T-cell (primary cell): ENCODE data around the gene ADAMTS1. TPM values are rescaled to one million over a fixed set of nuclear protein-coding genes. Genes with fewer than 3 reads are reported as not detected.

Experiments
- ATAC-seq, 4 experiments: fragments of 200-7000 bp in 3 of 4; fragments of 150-1000 bp in 1 of 4; cut with Tn5 transposase; replicated peaks in 1 of 4; 1 replicate in 3 of 4; 2 replicates in 1 of 4; pipeline ENCODE4 v1.10.0; 2021; ENCODE audit warnings: moderate library complexity in 3 of 4, mild to moderate bottlenecking in 2 of 4, moderate number of reproducible peaks in 1 of 4
- CTCF ChIA-PET, 2 donors: fragments of 300-600 bp; sonication (Branson Sonifier 250); formaldehyde crosslinking; loops; one replicate each; lab custom pipeline; 2022; ENCODE audit warnings: antibody characterized with exemption in 2 of 2; lab: Charles Lee
- POLR2A ChIA-PET, 2 donors: fragments of 300-600 bp; sonication (Branson Sonifier 250); formaldehyde crosslinking; loops; one replicate each; lab custom pipeline; 2022; ENCODE audit warnings: antibody characterized with exemption in 2 of 2; lab: Charles Lee
- DNase-seq, 35 experiments: peaks; one replicate each; pipeline versions ENCODE4 v3.0.0 to v3.0.0-alpha.2; 2013 to 2023
- H3K27ac ChIP-seq: one replicate; pipeline ENCODE4 v1.5.1; 2013; ENCODE audit warnings: low read length
- H3K27me3 ChIP-seq, 2 experiments: replicated peaks in 1 of 2; 1 replicate in 1 of 2; 2 replicates in 1 of 2; pipeline versions ENCODE4 v1.6.1 to v1.7.0; 2013; ENCODE audit warnings: low read length in 1 of 2, mixed read lengths in 1 of 2; ENCODE audit not compliant: control insufficient read depth in 2 of 2, insufficient read depth in 2 of 2; ENCODE audit errors: extremely low read depth in 1 of 2
- H3K36me3 ChIP-seq, 2 donors: 1 replicate in 1 of 2; 2 replicates in 1 of 2; pipeline versions ENCODE4 v1.6.1 to v1.7.0; 2013; ENCODE audit warnings: low read length in 1 of 2; ENCODE audit not compliant: control insufficient read depth in 2 of 2, insufficient read depth in 1 of 2; ENCODE audit errors: extremely low read depth in 1 of 2
- H3K4me1 ChIP-seq, 2 experiments: 1 replicate in 1 of 2; 2 replicates in 1 of 2; pipeline versions ENCODE4 v1.6.1 to v1.7.0; 2013; ENCODE audit warnings: low read length in 2 of 2, mixed read lengths in 1 of 2; ENCODE audit not compliant: insufficient read depth in 2 of 2, control insufficient read depth in 1 of 2; ENCODE audit errors: extremely low read depth in 1 of 2
- H3K4me3 ChIP-seq, 2 donors: 1 replicate in 1 of 2; 2 replicates in 1 of 2; pipeline versions ENCODE4 v1.5.1 to v1.7.0; 2013; ENCODE audit warnings: mild to moderate bottlenecking in 2 of 2, low read length in 1 of 2, moderate library complexity in 1 of 2; ENCODE audit not compliant: control insufficient read depth in 1 of 2; ENCODE audit errors: extremely low read depth in 1 of 2
- H3K9me3 ChIP-seq: 2 replicates; pipeline ENCODE4 v1.7.0; 2013
- H3K27ac Mint-ChIP-seq, 2 donors: one replicate each; pipeline ENCODE4 v1.8.0; 2020 to 2021; ENCODE audit warnings: mild to moderate bottlenecking in 2 of 2, mixed read lengths in 2 of 2
- H3K27me3 Mint-ChIP-seq, 2 donors: one replicate each; pipeline ENCODE4 v1.8.0; 2021 to 2022; ENCODE audit warnings: mixed read lengths in 2 of 2
- H3K36me3 Mint-ChIP-seq: one replicate; pipeline ENCODE4 v1.8.0; 2021; ENCODE audit warnings: mixed read lengths
- H3K4me1 Mint-ChIP-seq, 3 donors: one replicate each; pipeline ENCODE4 v1.8.0; 2020 to 2022; ENCODE audit warnings: mixed read lengths in 3 of 3, mild to moderate bottlenecking in 1 of 3
- H3K4me3 Mint-ChIP-seq, 3 donors: one replicate each; pipeline ENCODE4 v1.8.0; 2020 to 2022; ENCODE audit warnings: mild to moderate bottlenecking in 3 of 3, mixed read lengths in 3 of 3, moderate library complexity in 3 of 3
- H3K9me3 Mint-ChIP-seq, 3 donors: one replicate each; pipeline ENCODE4 v1.8.0; 2020 to 2022; ENCODE audit warnings: mixed read lengths in 3 of 3
- WGBS: methylation state at CpG from one replicate; pipeline ENCODE4 v1.1.5; 2013; ENCODE audit warnings: missing lambda C conversion rate; ENCODE audit not compliant: insufficient coverage; 5-methylcytosine and 5-hydroxymethylcytosine counted together
- total RNA-seq, 35 experiments: library from RNA in 6 of 35; stranded (reverse) in 6 of 35; fragments of 120-200 nt in 1 of 35; gene quantifications; one replicate each; pipeline versions ENCODE4 v1.2.1 to v1.2.4 and lab custom pipeline; 2013 to 2026

The ADAMTS1 gene
- total RNA-seq, 5 donors from 2014 or later (not counting 1 experiment from before 2014, with no cell fraction given): 0.40 to 1.7 (median 0.72) TPM

DNA sequence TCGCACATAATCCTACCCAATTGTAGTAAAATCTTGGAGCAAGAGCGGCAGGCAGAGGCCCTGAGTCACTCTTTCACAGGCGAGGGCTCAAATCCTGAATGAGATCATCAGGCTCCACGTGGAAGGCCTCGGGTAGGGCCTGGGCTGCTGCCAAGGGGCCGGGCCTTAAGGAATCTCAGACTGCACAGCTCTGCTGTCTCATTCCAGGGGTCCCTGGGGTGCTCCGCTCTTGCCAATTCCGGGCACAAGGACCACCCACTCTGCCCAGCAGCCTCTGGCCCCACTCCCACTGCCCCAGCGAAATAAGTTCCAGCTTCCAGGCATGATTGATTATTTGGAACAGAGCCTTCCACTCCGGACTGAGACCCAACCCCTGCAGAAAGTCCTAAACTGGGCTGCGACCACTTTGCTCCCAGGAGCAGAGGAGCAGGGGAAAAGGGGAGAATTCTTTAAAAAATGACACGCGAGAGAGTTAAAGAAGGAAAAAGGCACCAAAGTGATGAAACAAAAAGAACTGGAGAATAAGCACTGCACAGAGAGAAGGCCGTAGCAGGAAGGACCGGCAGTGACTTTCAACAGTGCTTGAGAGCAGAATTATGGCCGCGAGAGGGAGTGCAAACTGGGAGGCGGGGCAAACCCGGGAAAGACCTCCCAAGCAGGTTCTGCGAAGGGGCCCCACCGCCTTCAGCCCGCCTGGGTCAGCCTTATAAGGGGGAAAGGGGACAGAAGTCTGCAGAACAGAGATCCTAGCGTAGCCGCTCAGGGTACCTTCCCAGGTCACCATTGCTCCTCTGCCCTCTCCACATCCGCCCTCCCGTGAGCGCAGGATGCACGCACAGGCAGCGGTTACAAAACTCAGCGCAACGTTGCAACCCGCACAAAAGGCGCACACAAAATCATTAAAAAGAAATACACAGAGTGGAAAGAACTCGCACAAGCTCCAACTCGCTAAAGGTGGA, 2.0 kb downstream of the ADAMTS1 start:
- Mint-ChIP-seq H3K36me3 (no peaks in the 10 kb centered on the region), H3K9me3 (peaks cover 0 to 6% (median 0%) of the 10 kb centered on the region in 3 donors), H3K27me3 (peaks cover 62 to 73% of the 10 kb centered on the region in 2 donors), H3K27ac (no peak overlapping the region), H3K4me1 (peaks cover 41 to 46% (median 44%) of the 10 kb centered on the region in 3 donors), H3K4me3 (peak overlapping the region; percentile 66 to 85 (median 69))
- 31% methylated on average over 18 of the region's 35 CpGs for WGBS
- Histone ChIP-seq H3K9me3 (no peaks in the 10 kb centered on the region), H3K4me3 (peak overlapping the region; percentile 33 to 62), H3K36me3 (no peaks in the 10 kb centered on the region), H3K27ac (no peak overlapping the region), H3K4me1 (peaks cover 6 to 46% of the 10 kb centered on the region in 2 experiments), H3K27me3 (peaks cover 25 to 49% of the 10 kb centered on the region in 2 experiments)
- peak in 6 of 35 experiments; percentile 11 to 30 (median 20) for DNase-seq
- ATAC-seq: peak; percentile 22 to 75 (median 50)
- ChIA-PET POLR2A (no interaction called here), CTCF (no interaction called here)

DNA sequence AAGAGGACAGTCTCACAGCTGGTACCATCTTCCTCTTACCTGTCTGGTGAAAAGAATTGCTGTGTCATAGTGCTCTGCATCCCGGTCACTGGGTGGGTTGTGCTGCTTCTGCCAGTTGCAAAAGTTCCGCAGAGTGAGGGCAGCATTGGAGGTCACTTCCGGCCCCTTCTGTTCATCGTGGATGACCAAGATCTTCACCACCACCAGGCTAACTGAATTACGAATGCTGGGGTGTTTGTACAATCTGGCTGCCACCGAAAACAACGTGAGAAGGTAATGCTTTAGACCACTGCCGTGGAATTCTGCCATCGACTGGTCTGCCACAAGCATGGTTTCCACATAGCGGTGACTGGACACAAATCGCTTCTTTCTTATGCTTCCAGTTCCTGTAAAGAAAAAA, 2.9 kb downstream of the ADAMTS1 start:
- ChIA-PET CTCF (no interaction called here), POLR2A (no interaction called here)
- no peak overlapping the region for H3K4me3 Mint-ChIP-seq
- Histone ChIP-seq H3K27me3 (peaks cover 23 to 49% of the 10 kb centered on the region in 2 experiments), H3K36me3 (no peaks in the 10 kb centered on the region), H3K4me3 (no peak overlapping the region), H3K9me3 (no peaks in the 10 kb centered on the region), H3K27ac (no peak overlapping the region), H3K4me1 (peaks cover 6 to 46% of the 10 kb centered on the region in 2 experiments)
- 90% methylated on average over 9 of the region's 11 CpGs for WGBS
- H3K27ac Mint-ChIP-seq: no peak overlapping the region
- no peak for ATAC-seq
- H3K36me3 Mint-ChIP-seq: no peaks in the 10 kb centered on the region
- peaks cover 0 to 6% (median 0%) of the 10 kb centered on the region in 3 donors for H3K9me3 Mint-ChIP-seq
- DNase-seq: no peak
- H3K4me1 Mint-ChIP-seq: peaks cover 39 to 43% (median 42%) of the 10 kb centered on the region in 3 donors
- peaks cover 58 to 67% of the 10 kb centered on the region in 2 donors for H3K27me3 Mint-ChIP-seq

DNA sequence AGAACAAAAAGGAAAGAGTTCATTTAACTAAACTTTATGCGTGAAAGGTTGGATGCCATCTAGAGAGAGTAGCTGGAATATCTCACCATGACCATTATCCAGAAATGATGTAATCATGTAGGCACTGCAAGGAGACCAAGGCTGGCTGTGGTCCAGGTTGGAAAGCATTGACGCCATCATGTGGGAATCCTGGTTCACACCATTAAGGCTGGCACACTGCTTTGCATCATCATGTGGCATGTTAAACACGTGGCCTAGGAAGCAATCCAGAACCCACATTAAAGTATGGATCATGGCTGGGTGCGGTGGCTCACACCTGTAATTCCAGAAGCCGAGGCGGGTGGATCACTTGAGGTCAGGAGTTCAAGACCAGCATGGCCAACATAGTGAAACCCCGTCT, 4.3 kb downstream of the ADAMTS1 start:
- WGBS: 61% methylated on average over 2 of the region's 7 CpGs
- H3K4me1 ChIP-seq: peaks cover 4 to 39% of the 10 kb centered on the region in 2 experiments

DNA sequence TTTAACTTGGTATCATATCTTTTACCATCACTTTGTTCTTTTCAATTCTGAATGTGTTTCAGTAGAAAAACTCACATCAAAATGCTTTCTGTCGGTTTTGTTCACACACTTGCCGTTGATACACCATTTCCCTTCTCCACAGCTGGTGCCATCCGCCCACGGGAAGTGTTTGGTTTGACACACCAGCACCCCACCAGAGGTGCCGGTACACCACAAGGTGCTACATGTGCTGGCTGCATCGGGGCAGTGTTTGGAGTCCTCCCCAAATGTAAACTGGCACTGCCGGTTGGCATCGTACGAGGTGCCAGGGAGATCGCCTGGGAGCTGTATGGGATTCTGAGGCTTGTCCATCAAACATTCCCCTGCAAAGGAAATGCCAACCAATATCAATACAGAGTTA, 5.0 kb downstream of the ADAMTS1 start:
- H3K4me1 Mint-ChIP-seq: peaks cover 23 to 29% (median 28%) of the 10 kb centered on the region in 3 donors
- peak in 9 of 35 experiments; percentile 7 to 42 (median 21) for DNase-seq
- peaks cover 0 to 6% (median 0%) of the 10 kb centered on the region in 3 donors for H3K9me3 Mint-ChIP-seq
- H3K36me3 ChIP-seq: no peaks in the 10 kb centered on the region
- H3K36me3 Mint-ChIP-seq: no peaks in the 10 kb centered on the region
- WGBS: 22% methylated on average over 6 of the region's 10 CpGs
- peak in 1 of 4 experiments; percentile 43 for ATAC-seq
- peak overlapping the region in 1 of 3 donors; percentile 42 for H3K4me3 Mint-ChIP-seq
- peaks cover 10 to 32% of the 10 kb centered on the region in 2 experiments for H3K27me3 ChIP-seq
- CTCF ChIA-PET: interaction anchor here in 1 of 2 donors (0.6 kb wide), 1 partner anchor 60 kb away, joined by 6 read pairs; no protein-coding TSS in a partner anchor
- POLR2A ChIA-PET: no interaction called here
- H3K4me1 ChIP-seq: peaks cover 2 to 32% of the 10 kb centered on the region in 2 experiments
- H3K27ac Mint-ChIP-seq: no peak overlapping the region
- peaks cover 42 to 47% of the 10 kb centered on the region in 2 donors for H3K27me3 Mint-ChIP-seq
- H3K4me3 ChIP-seq: no peak overlapping the region
- H3K27ac ChIP-seq: no peak overlapping the region
- no peaks in the 10 kb centered on the region for H3K9me3 ChIP-seq

More for the DNA sequence above, 4.3 kb downstream of the ADAMTS1 start:
- Mint-ChIP-seq H3K27ac (no peak overlapping the region), H3K4me3 (no peak overlapping the region), H3K4me1 (peaks cover 25 to 29% (median 28%) of the 10 kb centered on the region in 3 donors), H3K36me3 (no peaks in the 10 kb centered on the region), H3K9me3 (peaks cover 0 to 6% (median 0%) of the 10 kb centered on the region in 3 donors), H3K27me3 (peaks cover 47 to 53% of the 10 kb centered on the region in 2 donors)
- H3K4me3 ChIP-seq: no peak overlapping the region
- no peak for ATAC-seq
- peaks cover 14 to 39% of the 10 kb centered on the region in 2 experiments for H3K27me3 ChIP-seq
- POLR2A ChIA-PET: no interaction called here
- H3K9me3 ChIP-seq: no peaks in the 10 kb centered on the region
- CTCF ChIA-PET: no interaction called here
- DNase-seq: no peak
- H3K27ac ChIP-seq: no peak overlapping the region
- no peaks in the 10 kb centered on the region for H3K36me3 ChIP-seq

DNA sequence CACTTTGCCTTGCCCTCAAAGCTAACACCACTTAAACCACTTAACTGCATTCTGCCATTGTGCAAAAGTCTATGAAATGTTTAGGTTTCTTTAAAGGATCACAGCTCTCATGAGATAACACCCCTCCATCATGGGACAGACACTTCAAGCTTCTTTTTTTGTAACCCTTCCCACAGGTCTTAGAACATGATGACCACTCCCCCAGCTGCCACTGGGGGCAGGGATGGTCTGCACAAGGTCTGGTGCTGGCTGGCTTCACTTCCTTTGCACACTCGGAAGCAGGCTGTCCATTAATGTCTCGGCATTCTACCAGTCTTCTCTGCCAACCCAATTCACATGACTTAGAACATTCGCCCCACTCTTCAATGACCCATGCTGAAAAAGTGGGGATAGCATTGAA, 7.7 kb downstream of the ADAMTS1 start:
- Histone ChIP-seq H3K4me3 (no peak overlapping the region), H3K27ac (no peak overlapping the region), H3K9me3 (no peaks in the 10 kb centered on the region), H3K27me3 (peaks cover under 1 to 16% of the 10 kb centered on the region in 2 experiments), H3K36me3 (no peaks in the 10 kb centered on the region), H3K4me1 (peaks cover 2 to 9% of the 10 kb centered on the region in 2 experiments)
- ChIA-PET POLR2A (no interaction called here), CTCF (no interaction called here)
- no CpG with 5 or more reads among the region's 3 CpGs for WGBS
- H3K9me3 Mint-ChIP-seq: peaks cover 0 to 6% (median 0%) of the 10 kb centered on the region in 3 donors
- H3K4me1 Mint-ChIP-seq: peaks cover 15 to 33% (median 18%) of the 10 kb centered on the region in 3 donors
- no peak overlapping the region for H3K4me3 Mint-ChIP-seq
- H3K27me3 Mint-ChIP-seq: peaks cover 32 to 36% of the 10 kb centered on the region in 2 donors
- no peak overlapping the region for H3K27ac Mint-ChIP-seq
- H3K36me3 Mint-ChIP-seq: no peaks in the 10 kb centered on the region
- DNase-seq (no peak), ATAC-seq (no peak)

DNA sequence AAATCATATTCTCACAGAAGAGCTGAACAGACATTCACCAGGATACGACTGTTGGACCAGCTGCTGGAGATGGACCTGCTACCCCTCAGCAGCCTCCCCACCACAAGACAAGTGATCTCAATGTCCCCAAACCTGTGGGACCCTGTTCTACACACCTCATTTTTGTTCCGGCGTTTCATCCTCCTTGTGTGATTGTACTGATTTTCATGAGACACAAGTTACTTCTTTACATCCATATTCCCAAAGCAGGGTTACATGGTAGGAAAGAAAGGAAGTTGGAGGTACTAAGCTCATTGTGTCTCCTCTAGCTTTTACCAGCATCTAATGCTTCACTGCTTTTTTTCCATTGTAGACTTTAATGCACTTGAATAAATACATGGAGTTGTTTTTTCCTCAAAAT, 8.7 kb downstream of the ADAMTS1 start:
- ChIA-PET CTCF (interaction anchor here in 1 of 2 donors (0.7 kb wide), 1 partner anchor 120 kb away, joined by 3 read pairs; no protein-coding TSS in a partner anchor), POLR2A (no interaction called here)
- Histone ChIP-seq H3K27ac (no peak overlapping the region), H3K27me3 (peaks cover 0 to 13% of the 10 kb centered on the region in 2 experiments), H3K9me3 (no peaks in the 10 kb centered on the region), H3K36me3 (no peaks in the 10 kb centered on the region), H3K4me3 (no peak overlapping the region), H3K4me1 (peaks cover 2 to 9% of the 10 kb centered on the region in 2 experiments)
- DNase-seq (no peak), ATAC-seq (no peak)
- H3K4me3 Mint-ChIP-seq: no peak overlapping the region
- H3K27me3 Mint-ChIP-seq: peaks cover 30 to 32% of the 10 kb centered on the region in 2 donors
- no peak overlapping the region for H3K27ac Mint-ChIP-seq
- H3K4me1 Mint-ChIP-seq: peaks cover 15 to 33% (median 18%) of the 10 kb centered on the region in 3 donors
- no peaks in the 10 kb centered on the region for H3K9me3 Mint-ChIP-seq
- H3K36me3 Mint-ChIP-seq: no peaks in the 10 kb centered on the region
- WGBS: 100% methylated on average over 1 of the region's 3 CpGs
